ENCODE results near the gene ATF1. TPM values are rescaled to one million over a fixed set of nuclear protein-coding genes. Genes with fewer than 3 reads are reported as not detected.

ATF1 gene
- polyA plus RNA-seq, 1 of the 3 experiments (the other 2 are of a cell fraction): 34.2 TPM

DNA sequence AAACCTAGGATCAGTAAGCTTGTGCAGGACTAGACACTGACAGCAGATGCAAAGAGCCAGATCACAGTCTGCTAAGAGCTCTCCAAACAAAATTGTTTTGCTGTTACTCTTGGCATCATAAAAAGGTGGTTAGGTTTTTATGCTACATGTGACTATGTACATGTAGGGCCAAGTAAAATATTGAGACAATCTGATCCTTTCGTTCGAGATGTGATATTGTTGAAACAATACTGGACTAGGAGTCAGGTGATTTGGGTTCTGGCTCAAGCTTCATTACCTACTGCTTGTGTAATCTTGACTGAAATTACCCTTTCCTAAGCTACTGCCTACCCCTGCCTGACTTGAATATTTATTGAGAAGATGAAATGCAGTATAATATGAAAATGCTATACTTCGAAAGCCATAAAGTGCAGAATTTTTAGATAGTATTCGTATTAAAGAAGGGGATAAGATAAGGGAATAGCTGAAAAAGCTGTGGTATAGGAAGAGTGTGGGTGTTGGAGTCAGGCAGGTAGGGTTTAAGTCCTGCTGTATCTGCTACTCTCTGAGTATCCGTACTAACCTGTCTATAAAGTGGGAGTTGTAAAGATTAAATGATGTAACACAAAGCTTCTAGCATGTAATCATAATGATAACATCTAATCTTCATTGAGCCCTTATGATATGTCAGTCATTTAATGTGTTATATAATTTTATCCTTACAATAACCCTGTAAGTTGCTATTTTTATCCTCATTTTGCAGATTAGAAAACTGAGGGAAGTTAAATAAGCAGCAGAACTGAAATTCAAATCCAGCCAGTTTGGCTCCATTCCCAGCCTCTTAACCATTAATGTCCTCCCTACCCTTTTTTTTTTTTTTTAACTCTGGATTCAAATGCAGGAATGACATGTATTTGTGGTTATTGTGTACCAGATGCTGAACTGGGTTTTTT lies 38.6 kb upstream of the ATF1 start:
- Histone ChIP-seq H3K4me1 (ENCODE audit: control insufficient read depth in 1 of 2, insufficient read depth in 2 of 2, low read depth in 1 of 2, low read length in 1 of 2) (no peaks in the 10 kb centered on the region), H3K4me2 (no peak overlapping the region), H3K9ac (no peak overlapping the region), H3K36me3 (replicated peaks in 1 of 2; ENCODE audit: control insufficient read depth in 1 of 2, insufficient read depth in 2 of 2, low read length in 1 of 2) (peaks cover 45 to 51% of the 10 kb centered on the region in 2 experiments), H3K27ac (ENCODE audit: low read depth in 2 of 2, low read length in 1 of 2) (no peak overlapping the region), H3K9me3 (no peaks in the 10 kb centered on the region), H3K9me2 (no peaks in the 10 kb centered on the region), H3K4me3 (ENCODE audit: low read depth in 2 of 2, low read length in 1 of 2) (no peak overlapping the region), H3K27me3 (ENCODE audit: insufficient read depth) (no peaks in the 10 kb centered on the region), H3F3A (replicated peaks; ENCODE audit: insufficient read depth) (no peaks in the 10 kb centered on the region), H4K20me1 (ENCODE audit: insufficient read depth) (no peaks in the 10 kb centered on the region), H3K79me2 (ENCODE audit: insufficient read depth) (no peaks in the 10 kb centered on the region), H2AFZ (ENCODE audit: low read depth) (no peak overlapping the region)
- DNase-seq: no peak
- whole genome bisulfite sequencing (ENCODE audit: low lambda C conversion rate): 91% methylated on average over 5 of the region's 5 CpGs
- POLR2A ChIA-PET: no interaction called here
- TF ChIP-seq, protein P1, sequence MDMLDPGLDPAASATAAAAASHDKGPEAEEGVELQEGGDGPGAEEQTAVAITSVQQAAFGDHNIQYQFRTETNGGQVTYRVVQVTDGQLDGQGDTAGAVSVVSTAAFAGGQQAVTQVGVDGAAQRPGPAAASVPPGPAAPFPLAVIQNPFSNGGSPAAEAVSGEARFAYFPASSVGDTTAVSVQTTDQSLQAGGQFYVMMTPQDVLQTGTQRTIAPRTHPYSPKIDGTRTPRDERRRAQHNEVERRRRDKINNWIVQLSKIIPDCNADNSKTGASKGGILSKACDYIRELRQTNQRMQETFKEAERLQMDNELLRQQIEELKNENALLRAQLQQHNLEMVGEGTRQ (IDR thresholded peaks at IDR 0.05; ENCODE audit: borderline replicate concordance, low read depth, low read length): no peak
- no peak for TF ChIP-seq RXRA (IDR thresholded peaks at IDR 0.05; ENCODE audit: borderline replicate concordance, low read depth)
- TF ChIP-seq, protein P2, sequence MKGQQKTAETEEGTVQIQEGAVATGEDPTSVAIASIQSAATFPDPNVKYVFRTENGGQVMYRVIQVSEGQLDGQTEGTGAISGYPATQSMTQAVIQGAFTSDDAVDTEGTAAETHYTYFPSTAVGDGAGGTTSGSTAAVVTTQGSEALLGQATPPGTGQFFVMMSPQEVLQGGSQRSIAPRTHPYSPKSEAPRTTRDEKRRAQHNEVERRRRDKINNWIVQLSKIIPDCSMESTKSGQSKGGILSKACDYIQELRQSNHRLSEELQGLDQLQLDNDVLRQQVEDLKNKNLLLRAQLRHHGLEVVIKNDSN (IDR thresholded peaks at IDR 0.05; ENCODE audit: borderline replicate concordance, low read depth): no peak
- TF ChIP-seq, protein P3, sequence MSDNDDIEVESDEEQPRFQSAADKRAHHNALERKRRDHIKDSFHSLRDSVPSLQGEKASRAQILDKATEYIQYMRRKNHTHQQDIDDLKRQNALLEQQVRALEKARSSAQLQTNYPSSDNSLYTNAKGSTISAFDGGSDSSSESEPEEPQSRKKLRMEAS (IDR thresholded peaks at IDR 0.05; ENCODE audit: low read depth): no peak
- TF ChIP-seq TCF12 (IDR thresholded peaks at IDR 0.05): no peak
- no peak for TF ChIP-seq EZH2phosphoT487 (IDR thresholded peaks at IDR 0.05; ENCODE audit: borderline replicate concordance, low read depth)
- TF ChIP-seq SMC3 (IDR thresholded peaks at IDR 0.05; ENCODE audit: low read depth, low read length): no peak
- no peak for TF ChIP-seq MEF2A (IDR thresholded peaks at IDR 0.05; ENCODE audit: borderline replicate concordance, low read depth)
- TF ChIP-seq, protein P4, sequence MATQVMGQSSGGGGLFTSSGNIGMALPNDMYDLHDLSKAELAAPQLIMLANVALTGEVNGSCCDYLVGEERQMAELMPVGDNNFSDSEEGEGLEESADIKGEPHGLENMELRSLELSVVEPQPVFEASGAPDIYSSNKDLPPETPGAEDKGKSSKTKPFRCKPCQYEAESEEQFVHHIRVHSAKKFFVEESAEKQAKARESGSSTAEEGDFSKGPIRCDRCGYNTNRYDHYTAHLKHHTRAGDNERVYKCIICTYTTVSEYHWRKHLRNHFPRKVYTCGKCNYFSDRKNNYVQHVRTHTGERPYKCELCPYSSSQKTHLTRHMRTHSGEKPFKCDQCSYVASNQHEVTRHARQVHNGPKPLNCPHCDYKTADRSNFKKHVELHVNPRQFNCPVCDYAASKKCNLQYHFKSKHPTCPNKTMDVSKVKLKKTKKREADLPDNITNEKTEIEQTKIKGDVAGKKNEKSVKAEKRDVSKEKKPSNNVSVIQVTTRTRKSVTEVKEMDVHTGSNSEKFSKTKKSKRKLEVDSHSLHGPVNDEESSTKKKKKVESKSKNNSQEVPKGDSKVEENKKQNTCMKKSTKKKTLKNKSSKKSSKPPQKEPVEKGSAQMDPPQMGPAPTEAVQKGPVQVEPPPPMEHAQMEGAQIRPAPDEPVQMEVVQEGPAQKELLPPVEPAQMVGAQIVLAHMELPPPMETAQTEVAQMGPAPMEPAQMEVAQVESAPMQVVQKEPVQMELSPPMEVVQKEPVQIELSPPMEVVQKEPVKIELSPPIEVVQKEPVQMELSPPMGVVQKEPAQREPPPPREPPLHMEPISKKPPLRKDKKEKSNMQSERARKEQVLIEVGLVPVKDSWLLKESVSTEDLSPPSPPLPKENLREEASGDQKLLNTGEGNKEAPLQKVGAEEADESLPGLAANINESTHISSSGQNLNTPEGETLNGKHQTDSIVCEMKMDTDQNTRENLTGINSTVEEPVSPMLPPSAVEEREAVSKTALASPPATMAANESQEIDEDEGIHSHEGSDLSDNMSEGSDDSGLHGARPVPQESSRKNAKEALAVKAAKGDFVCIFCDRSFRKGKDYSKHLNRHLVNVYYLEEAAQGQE (IDR thresholded peaks at IDR 0.05; ENCODE audit: low read depth, low read length): no peak
- TF ChIP-seq, protein P5, sequence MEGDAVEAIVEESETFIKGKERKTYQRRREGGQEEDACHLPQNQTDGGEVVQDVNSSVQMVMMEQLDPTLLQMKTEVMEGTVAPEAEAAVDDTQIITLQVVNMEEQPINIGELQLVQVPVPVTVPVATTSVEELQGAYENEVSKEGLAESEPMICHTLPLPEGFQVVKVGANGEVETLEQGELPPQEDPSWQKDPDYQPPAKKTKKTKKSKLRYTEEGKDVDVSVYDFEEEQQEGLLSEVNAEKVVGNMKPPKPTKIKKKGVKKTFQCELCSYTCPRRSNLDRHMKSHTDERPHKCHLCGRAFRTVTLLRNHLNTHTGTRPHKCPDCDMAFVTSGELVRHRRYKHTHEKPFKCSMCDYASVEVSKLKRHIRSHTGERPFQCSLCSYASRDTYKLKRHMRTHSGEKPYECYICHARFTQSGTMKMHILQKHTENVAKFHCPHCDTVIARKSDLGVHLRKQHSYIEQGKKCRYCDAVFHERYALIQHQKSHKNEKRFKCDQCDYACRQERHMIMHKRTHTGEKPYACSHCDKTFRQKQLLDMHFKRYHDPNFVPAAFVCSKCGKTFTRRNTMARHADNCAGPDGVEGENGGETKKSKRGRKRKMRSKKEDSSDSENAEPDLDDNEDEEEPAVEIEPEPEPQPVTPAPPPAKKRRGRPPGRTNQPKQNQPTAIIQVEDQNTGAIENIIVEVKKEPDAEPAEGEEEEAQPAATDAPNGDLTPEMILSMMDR (IDR thresholded peaks at IDR 0.05): no peak
- TF ChIP-seq NFIC (IDR thresholded peaks at IDR 0.05; ENCODE audit: borderline replicate concordance): no peak
- TF ChIP-seq, protein P6, sequence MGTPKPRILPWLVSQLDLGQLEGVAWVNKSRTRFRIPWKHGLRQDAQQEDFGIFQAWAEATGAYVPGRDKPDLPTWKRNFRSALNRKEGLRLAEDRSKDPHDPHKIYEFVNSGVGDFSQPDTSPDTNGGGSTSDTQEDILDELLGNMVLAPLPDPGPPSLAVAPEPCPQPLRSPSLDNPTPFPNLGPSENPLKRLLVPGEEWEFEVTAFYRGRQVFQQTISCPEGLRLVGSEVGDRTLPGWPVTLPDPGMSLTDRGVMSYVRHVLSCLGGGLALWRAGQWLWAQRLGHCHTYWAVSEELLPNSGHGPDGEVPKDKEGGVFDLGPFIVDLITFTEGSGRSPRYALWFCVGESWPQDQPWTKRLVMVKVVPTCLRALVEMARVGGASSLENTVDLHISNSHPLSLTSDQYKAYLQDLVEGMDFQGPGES (IDR thresholded peaks at IDR 0.05; ENCODE audit: low read depth, low read length): no peak
- TF ChIP-seq SIN3A (IDR thresholded peaks at IDR 0.05; ENCODE audit: borderline replicate concordance, low read depth, low read length): no peak
- no peak for TF ChIP-seq CHD2 (IDR thresholded peaks at IDR 0.05; ENCODE audit: low read length, partially characterized antibody)
- CTCF ChIA-PET: interaction anchor here (0.5 to 2.1 kb wide), 3 partner anchors 9 to 221 kb away, joined by 3 to 6 read pairs (median 3); no protein-coding TSS in a partner anchor
